Right hindlimb (tissue), 1 donor: Measurements from ENCODE around the gene MEF2B.
"Not testable (repeated sequence)": the region's sequence is repeated elsewhere in the genome, so short reads cannot be mapped to it uniquely, and the experiment has no call there.

ENCODE experiments used
- DNase-seq: peaks from one replicate; pipeline ENCODE4 v3.0.0-alpha.2; 2018

Gene MEF2B

DNA sequence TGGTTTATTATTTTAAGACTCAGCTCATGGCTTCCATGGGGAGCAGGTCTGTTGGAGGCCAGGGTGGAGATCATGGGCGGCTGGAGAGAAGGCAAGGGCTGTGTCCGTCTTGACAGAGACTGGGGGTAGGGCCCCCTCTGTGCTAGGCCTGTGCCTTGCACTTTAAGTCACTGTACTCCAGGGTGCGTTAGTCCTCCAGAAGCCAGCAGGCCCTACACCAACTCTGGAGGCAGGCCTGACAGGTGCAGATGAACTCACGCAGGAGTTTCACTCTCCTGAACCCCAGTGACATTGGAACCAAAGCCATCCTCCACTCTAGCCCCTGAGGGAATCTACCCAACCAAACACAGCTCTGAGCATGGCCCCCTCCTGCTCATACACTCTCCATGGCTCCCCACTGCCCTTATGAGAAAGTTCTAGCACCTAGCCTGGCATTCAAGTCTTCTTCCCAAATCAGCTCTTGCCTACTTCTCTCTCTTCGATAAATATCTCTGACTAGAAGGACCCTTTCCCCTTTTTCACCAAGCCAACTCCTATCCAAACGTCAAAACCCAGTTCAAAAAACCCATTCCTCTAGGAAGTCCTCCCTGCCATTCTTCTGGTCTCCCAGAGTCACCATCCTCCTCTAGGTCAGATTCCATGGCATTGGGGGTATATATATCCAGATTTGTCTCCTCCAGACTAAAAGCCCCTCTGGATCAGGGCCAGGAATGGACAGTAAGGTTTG lies 15.1 kb downstream of the MEF2B start:
- DNase-seq: no peak

DNA sequence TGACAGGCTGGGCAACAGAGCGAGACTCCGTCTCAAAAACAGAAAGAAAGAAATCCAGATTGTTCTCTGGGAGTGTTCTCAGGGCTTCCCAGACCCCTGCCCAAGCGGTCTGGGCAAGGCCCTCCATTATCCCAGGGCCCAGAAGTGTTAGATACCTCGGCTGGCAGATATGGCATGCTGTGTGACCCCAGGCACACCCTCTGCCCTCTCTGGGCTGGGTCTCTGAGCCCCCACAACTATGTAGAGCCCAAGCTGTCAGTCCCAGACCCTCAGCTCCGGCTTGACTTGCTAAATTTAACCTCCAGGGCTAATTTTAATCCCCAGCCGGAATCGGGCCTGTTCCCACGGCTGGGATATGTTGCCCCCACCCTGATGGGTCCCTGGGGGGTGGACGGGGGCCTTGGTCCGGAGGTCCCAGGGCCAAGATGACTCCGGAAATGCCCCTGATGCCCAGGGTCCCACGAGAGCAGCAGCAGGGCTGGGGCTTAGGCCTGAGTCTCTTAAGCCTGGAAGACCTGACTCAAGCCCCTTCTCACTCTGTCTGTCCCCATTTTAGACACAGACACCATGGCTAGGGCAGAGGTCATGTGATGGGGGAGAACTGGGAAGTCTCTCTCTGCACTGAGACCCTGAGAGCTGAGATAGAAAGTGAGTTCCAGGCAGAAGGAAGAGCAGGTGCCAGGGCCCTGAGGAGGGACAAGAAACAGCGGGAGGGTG lies 17.2 kb downstream of the MEF2B start:
- DNase-seq: no peak

DNA sequence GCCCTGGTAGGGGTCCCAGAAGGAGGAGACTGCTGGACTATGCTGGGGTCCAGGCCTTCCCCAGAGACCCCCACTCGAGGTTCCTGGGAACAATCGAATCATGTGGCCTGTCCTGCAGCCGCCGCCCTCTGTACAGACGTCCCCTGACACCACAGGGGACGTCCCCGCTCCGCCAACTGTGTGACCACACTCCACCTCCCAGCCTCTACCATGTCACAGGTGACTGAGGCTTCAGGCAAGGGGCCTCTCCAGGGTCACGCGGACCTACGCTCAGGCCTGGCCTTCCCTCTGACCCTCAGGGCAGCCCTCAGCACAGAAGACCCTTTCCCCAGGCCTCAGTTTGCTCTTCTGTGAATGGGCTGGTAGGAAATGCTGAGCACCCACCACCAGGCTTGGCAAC lies 18.6 kb downstream of the MEF2B start:
- DNase-seq: no peak

DNA sequence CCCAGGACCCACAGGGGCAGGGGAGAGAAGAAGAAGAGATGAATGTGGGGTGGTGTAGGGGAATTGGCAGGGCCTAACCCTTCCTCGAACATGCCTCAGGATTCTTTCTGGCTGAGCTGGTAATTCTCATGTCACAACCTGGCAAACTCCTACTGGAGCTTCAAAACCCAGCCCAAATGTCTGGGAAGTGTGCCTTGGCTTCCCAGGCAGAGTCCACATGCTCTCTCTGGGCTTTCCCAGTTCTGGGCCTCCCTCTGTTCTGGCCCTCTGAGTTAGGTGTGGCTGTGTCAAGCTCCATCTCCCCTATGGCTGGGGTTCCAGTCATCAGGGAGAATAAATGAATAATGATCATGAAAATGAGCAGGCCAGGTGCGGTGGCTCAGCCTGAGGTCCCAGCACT lies 20.6 kb downstream of the MEF2B start:
- DNase-seq: no peak

DNA sequence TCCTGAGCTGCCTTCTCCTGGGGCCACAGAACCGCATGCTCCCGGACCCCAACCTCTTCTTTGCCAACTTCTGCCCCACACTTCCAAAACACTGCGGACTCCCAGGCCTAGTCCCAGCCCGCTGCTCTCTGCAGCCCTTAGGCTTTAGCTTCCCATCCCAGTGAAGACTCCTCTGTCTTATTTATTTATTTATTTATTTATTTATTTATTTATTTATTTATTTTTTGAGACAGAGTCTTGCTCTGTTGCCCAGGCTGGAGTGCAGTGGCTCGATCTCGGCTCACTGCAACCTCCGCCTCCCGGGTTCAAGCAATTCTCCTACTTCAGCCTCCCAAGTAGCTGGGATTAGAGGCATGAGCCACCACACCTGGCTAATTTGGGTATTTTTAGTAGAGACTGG lies 21.6 kb downstream of the MEF2B start:
- not testable (repeated sequence) for DNase-seq

DNA sequence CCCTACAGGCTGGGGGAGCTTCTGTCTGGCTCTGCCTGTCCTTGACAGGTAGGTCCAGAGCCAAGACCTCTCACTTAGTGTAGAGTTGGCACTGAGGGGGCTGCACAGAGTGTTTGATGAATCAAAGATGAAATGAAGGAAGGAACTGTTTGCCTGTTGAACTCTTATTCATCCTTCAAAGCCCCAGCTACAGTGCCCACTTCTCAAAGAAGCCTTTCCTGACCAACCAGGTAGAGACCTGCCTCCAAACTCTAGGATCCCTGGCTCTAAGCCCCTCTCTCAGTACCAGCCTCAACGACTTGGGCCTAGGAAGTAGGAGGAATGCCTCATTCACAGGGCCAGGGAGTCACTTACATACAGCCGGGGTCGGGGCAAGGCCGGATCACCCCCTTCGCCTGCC lies 22.7 kb downstream of the MEF2B start:
- DNase-seq: no peak

DNA sequence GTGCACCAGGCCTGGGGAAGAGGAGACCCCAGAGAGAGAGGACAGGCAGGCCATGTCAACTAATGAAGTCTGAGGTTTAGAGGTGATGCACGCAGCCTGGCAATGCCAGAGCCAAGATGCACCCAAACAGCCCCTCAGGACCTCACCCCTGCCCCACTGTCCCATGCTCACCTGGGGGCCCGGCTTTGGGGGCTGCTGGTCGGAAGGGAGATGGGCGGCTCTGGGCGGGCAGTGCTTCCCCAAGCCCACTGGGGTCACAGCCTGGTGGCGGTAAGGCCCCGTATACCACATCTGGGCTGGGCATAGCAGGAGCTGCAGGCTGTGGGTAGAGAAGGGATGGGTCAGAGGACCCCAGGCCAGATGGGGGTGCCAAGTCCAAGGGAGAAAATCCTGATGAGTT lies 23.2 kb downstream of the MEF2B start:
- DNase-seq: no peak

DNA sequence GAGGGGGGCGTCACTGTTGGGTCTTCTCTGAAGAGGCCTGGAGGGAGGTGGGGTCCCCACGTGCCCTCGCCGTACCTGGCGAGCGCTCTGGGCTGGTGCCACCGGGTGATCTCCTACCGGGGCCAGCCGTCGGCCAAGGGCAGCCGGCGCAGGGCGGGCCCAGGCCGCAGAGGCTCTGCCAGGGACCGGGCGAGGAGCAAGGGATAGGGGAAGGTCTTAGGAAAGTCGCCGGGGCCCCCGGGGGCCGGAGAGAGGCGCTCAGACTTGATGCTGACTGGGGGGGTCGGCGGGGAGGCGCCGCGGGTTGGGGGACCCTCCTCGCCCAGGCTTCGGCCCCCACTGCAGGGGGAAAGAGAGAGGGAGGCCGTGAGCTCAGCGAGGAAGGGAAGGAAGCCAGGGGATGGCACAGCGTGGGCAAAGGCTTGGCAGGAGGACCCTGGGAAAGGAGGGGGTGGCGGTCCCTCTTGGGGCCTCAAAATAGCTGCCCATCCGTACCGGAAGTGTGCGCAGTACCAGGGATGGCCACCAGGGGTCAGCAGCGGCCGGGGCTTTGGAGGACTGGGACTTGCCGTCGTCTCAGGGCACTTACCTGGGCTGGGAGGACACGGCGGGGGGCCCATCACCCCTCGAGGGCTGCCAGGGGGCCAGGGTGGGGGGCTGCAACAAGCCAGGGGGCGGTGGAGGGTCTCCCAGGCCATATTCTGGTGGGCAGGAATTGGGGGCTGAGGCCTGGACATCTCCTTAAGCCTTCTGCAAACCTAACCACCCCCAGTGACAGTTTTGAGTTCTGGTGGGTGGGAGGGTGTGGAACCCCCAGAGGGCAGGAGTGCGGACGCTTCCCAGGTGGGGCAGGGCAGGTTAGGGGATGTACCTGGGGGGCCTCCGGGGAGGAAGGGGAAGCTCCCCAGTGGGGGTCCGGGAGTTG lies 24.1 kb downstream of the MEF2B start:
- DNase-seq: peak; percentile 83

DNA sequence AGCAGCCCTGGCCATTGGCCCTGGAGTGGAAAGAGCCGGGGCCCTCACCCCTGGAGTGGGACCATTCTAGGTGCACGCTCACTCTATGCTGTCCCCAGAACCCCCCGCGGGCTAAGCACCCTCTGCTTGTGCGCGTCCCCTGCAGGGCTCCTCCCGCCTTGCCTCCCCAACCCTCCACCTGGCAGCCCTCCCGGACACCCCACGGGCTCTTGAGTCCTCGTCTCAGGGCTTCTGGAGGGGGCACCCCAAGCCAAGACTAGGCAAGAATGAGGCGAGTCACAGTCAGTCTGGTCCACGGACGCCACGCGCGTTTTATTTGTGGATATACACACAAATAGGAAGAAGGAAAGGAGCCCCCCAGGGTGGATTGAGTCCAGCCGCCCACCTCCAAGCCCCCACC lies 24.8 kb downstream of the MEF2B start:
- DNase-seq: no peak

DNA sequence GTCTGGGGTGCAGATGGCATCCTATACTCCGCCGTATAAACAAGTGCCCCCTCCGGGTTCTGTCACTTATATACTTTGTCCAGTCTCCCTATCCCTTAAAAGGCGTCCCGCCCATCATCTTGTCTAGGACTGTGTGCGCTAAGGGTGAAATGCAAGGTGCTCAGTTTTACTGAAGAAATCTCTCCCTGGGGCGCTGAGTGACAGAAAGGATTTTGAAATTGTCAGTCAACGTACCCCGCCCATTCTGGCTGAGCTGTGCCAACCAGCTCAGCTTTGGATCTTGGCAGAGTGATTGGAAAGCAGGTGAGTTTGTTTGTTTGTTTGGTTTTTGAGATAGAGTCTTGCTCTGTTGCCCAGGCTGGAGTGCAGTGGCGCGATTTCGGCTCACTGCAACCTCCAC lies 27.7 kb downstream of the MEF2B start:
- no peak for DNase-seq

DNA sequence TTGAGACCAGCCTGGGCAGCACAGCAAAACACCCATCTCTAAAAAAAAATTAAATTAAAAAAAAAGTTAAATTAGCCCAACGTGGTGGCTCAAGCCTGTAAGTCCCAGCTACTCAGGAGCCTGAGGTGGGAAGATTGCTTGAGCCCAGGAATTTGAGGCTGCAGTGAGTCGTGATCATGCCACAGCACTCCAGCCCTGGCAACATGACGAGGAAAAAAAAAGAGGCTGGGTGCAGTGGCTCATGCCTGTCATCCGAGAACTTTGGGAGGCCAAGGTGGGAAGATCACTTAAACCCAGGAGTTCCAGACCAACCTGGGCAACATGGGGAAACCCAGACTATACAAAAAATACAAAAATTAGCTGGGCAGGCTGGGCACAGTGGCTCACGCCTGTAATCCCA lies 29.6 kb downstream of the MEF2B start:
- DNase-seq: no peak

DNA sequence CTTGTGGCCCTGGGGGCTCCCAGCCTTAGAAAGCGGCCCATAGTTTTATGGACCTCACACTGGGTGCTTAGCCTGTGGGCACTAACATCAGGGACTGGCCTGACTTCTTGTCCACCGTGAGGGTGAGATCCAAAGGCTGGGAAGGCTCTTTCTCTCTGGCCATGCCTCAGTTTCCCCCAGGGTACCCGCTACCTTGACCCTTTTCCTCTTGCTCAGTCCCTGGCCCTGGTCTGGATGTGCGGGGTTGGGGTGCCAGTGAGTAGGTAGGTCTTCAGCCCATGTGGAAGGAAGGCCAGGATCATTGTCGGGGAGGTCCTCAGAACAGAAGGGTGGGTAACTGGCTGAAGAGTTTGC lies 30.2 kb downstream of the MEF2B start:
- DNase-seq: no peak

DNA sequence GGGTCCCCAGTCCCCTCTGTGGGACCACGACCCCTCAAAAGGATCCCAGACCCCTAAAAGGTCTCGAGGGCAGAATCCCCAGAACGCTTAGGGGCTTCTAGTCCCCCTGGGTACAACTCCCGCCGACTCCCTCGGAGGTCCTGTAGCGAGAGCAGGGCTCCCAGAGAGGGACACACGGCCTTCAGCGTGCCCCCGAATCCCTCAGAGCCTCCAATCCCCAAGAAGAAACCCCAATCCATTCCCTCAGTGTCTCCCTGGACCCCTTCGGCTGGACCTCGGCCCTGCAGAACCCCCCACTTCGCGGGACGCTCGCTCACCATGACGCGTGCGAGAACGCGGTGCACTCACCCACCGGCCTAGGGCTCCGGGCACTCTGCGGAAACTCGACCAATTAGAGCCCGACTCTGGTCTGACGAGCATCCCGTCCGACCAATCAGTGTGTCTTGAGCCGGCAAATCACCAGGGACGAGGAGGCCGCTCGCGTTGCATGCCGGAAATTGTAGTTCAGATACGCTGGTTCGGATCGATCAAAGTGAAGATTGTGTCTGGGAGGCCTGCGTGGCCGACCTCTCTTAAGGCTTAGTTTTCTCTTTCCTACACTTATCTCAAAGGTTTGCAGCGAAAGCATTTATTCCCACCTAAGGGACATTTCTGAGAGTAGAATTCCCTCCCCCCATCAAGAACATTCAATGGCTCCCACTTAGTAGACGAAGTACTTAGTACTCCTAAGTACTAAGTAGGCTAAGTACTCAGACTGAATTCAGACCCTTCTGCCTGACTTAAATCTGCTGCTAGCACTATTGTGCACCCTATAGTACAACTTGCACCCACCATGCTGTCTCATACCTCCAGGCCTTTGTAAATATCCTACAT lies 31.7 kb downstream of the MEF2B start, which contains the start of gene TMEM161A:
TSS of gene TMEM161A (minus strand) at position 370 of the 873 bp plus-strand sequence. CDS start at position 320, 50 bp downstream.
- peak; percentile 98 for DNase-seq

DNA sequence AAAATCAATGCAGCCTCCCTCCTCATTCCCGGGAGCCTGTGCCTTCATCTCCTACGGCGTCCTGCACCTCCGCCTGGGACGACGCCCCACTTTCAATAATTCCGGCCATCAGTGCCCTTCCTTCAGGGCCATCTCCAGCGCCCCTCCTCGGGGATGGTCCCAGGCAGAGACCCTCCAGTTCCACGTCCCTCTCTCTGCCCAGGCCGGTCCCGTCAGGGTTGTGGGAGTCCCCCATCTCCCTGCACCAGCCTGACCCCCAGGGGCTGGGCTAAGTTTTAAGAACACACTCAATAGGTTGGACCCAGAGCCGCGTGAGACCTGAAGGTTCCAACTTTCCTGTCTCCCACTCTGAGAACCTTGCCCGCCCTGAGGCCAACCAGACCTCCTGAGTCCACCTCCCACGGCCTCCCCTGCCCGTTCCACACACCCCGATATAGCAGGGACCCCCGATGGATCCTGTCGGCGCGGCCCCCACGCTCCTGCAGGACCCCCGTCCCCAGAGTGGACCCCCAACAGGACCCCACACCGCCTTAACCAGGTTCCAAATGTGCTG lies 32.4 kb downstream of the MEF2B start:
- no peak for DNase-seq

DNA sequence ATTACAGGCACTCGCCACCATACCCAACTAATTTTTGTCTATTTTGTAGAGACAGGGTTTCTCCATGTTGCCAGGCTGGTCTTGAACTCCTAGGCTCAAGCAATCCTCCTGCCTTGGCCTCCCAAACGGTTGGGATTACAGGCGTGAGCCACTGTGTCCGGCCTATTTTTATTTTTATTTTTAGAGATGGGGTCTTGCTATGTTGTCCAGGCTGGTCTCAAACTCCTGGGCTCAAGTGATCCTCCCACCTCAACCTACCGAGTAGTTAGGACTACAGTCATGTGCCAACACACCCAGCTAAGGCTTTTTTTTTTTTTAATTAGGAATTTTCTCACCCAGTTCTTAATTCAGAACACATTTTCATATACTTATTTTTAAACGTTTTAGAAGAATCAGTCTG lies 34.4 kb downstream of the MEF2B start:
- not testable (repeated sequence) for DNase-seq

DNA sequence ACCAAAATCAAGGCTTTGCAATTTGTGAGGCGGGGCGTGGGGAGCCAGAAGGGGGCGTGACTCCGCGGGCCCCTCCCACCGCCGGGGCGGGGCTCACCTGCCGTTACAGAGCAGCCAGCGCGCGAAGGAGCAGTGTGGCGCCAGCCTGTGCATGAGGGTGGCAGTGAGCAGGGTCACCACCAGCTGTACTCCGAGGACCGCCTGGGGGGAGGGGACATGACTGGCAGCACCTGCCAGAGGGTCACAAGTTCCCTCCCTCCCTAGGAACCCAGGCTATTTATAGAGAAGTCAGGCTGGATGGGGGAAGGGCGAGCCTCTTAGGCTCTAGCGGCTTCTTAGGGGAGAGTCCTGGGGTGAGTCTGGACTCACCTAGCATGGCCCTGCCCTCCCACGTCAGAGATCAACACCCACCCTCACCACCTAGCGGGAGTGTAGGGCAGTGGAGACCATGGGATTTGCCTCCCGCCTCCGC lies 35.3 kb downstream of the MEF2B start:
- DNase-seq: peak; percentile 68

DNA sequence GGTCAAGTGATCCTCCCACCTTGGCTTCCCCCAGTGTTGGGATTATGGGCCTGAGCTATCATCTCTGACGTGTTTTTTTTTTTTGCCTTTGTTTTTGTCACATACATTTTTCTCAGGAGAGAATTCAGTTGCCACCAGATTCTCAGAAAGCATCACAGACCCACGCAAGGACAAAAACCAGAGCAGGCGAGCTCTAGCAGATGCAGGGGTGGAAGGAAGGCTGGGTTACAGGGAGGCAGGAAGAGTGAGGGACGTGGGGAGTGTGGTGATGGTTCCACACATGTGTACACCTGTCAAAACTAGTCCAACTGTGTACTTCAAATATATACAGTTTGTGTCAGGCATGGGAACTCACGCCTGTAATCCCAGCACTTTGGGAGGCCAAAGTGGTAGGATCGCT lies 36.1 kb downstream of the MEF2B start:
- no peak for DNase-seq

DNA sequence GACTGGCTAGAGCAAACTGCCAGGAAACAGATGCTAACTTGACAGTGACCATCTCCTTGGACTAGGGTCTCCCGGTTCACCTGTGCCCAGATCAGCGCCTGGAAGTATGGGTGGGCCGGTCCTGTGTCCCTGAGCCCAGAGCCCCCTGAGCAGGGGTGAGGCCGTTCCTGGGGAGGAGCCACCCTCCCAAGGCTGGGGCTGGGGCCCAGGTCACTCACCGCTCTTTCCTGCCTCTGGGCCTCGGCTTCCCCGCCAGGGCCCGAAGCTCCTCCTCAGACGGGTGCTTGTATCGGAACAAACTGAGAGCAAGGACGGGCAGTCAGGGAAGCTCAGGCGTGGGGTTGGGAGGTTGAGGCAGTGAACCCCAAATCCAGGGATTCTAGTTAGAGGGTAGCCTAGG lies 37.2 kb downstream of the MEF2B start:
- no peak for DNase-seq

DNA sequence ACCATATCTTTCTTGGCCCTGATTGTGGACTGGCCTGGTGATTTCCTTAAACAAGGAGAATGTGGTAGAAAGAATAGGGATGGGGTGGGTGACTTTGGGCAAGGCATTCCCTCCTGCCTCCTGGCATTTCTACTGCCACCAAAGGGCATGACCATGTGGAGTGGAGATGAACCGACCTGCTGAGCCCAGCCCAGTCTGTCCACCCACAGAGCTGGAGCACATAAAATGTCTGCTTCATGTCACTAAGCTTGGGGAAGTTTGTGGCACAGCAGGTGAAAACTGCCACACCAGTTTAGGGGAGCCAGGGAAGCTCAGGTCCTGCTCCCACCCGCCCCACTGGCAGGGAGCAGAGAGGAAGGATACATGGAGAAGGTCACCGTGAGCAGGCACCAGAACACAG lies 38.1 kb downstream of the MEF2B start:
- DNase-seq: no peak

DNA sequence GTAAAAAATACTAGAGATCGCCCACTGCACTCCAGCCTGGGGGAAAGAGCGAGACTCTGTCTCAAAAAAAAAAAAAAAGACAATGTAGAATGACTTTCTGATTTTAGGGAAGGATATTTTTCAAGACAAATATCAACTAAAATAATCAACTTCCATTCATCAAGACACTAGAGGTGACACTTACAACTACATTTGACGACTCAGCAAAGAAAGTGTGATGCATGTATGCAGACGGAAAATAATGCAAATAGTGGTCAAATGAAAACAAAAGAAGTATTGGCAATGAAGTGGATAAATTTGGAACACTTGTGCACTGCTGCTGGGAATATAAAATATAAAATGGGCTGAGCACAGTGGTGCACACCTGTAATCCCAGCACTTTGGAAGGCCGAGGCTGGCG lies 44.0 kb downstream of the MEF2B start:
- no peak for DNase-seq

DNA sequence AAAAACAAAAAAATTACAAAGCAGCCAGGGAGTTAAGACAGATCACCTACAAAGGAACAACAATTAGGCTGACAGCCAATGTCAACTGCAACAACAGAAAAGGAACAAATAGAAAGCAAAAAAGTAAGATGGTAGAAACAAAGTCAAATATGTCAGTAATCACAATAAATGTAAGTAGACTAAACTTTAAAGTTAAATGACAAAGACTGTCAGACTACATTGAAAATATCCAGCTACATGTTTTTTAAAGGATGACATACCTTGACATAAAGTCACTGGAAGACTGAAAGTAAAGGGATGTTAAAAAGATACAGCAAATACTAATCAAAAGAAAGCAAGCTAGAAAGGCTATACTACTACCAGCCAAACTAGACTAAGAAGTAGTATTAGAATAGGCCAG lies 46.7 kb downstream of the MEF2B start:
- no peak for DNase-seq

DNA sequence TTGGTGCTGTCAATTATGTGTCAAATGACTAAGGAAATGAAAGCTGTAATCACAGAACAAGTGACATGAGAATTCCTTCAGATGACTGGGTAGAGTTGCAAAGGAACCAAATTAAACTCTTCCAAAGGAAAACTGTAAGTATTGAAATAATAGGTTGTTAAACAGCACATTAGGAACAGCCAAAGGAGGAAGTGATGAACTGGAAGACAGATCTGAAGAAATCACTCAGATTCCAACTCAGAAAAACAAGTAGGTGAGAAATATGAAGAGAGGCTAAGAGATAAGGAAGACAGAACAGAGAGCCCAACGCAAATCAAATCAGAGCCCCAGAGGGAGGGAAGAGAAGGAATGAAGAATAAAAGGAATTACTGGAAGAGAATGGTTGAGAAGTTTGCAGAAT lies 47.2 kb downstream of the MEF2B start:
- DNase-seq: no peak
